Measurements from ENCODE around the gene TSPAN18. TPM values are rescaled to one million over a fixed set of nuclear protein-coding genes. Genes with fewer than 3 reads are reported as not detected.

Gene TSPAN18
- total RNA-seq, 1 experiment from 2014 or later, result 2.8 TPM

- H3K4me1 ChIP-seq (ENCODE audit: insufficient read depth, low read length, poor library complexity, severe bottlenecking), result no peaks in the 10 kb centered on the region
- POLR2A ChIA-PET (ENCODE audit: low non-redundant PET), result interaction anchor here (0.6 kb wide), 1 partner anchor 251 kb away, joined by 9 read pairs; no protein-coding TSS in a partner anchor
- H3K27me3 ChIP-seq (replicated peaks; ENCODE audit: insufficient read depth, low read depth, low read length, poor library complexity), result no peaks in the 10 kb centered on the region
Measured at GRCh38 chr11:44835296-44835695, 108.5 kb downstream of the TSPAN18 start.

GRCh38 chr11:44835938-44836337, 109.2 kb downstream of the TSPAN18 start:
- ChIA-PET CTCF (no interaction called here), POLR2A (ENCODE audit: low non-redundant PET) (no interaction called here)
- Histone ChIP-seq H3K4me3 (ENCODE audit: low read depth, low read length, poor library complexity, severe bottlenecking) (no peak overlapping the region), H3K4me1 (ENCODE audit: insufficient read depth, low read length, poor library complexity, severe bottlenecking) (no peaks in the 10 kb centered on the region), H3K27ac (ENCODE audit: low read depth, low read length, poor library complexity, severe bottlenecking) (no peak overlapping the region), H3K27me3 (replicated peaks; ENCODE audit: insufficient read depth, low read depth, low read length, poor library complexity) (no peaks in the 10 kb centered on the region), H3K9me3 (ENCODE audit: low read depth, low read length, poor library complexity, severe bottlenecking) (no peaks in the 10 kb centered on the region), H3K36me3 (ENCODE audit: insufficient read depth, low read length, poor library complexity, severe bottlenecking) (no peaks in the 10 kb centered on the region)
- DNase-seq (ENCODE audit: low spot score), result no peak
- intact Hi-C loops (cut with micrococcal nuclease; ENCODE audit: unreplicated experiment), result no loop called here
- no TSS peak for BruUV-seq (replicated peaks)
- TF ChIP-seq EZH2 (IDR thresholded peaks at IDR 0.05; ENCODE audit: borderline replicate concordance, low read depth, low read length, poor library complexity, severe bottlenecking) (no peak), CTCF (conservative IDR thresholded peaks at IDR 0.05; ENCODE audit: low read depth, low read length) (no peak)

More at GRCh38 chr11:44835296-44835695, 108.5 kb downstream of the TSPAN18 start:
- Histone ChIP-seq H3K27ac (ENCODE audit: low read depth, low read length, poor library complexity, severe bottlenecking) (no peak overlapping the region), H3K9me3 (ENCODE audit: low read depth, low read length, poor library complexity, severe bottlenecking) (no peaks in the 10 kb centered on the region), H3K36me3 (ENCODE audit: insufficient read depth, low read length, poor library complexity, severe bottlenecking) (no peaks in the 10 kb centered on the region), H3K4me3 (ENCODE audit: low read depth, low read length, poor library complexity, severe bottlenecking) (no peak overlapping the region)
- DNase-seq (ENCODE audit: low spot score), result no peak
- BruUV-seq (replicated peaks), result no TSS peak
- TF ChIP-seq CTCF (conservative IDR thresholded peaks at IDR 0.05; ENCODE audit: low read depth, low read length), result no peak
- TF ChIP-seq EZH2 (IDR thresholded peaks at IDR 0.05; ENCODE audit: borderline replicate concordance, low read depth, low read length, poor library complexity, severe bottlenecking), result no peak
- CTCF ChIA-PET, result no interaction called here
- intact Hi-C loops (cut with micrococcal nuclease; ENCODE audit: unreplicated experiment), result no loop called here

- H3K36me3 ChIP-seq (ENCODE audit: insufficient read depth, low read length, poor library complexity, severe bottlenecking), result no peaks in the 10 kb centered on the region
- ChIA-PET POLR2A (ENCODE audit: low non-redundant PET) (no interaction called here), CTCF (no interaction called here)
- DNase-seq (ENCODE audit: low spot score), result no peak
- BruUV-seq (replicated peaks), result no TSS peak
- H3K27ac ChIP-seq (ENCODE audit: low read depth, low read length, poor library complexity, severe bottlenecking), result no peak overlapping the region
- TF ChIP-seq EZH2 (IDR thresholded peaks at IDR 0.05; ENCODE audit: borderline replicate concordance, low read depth, low read length, poor library complexity, severe bottlenecking) (no peak), CTCF (conservative IDR thresholded peaks at IDR 0.05; ENCODE audit: low read depth, low read length) (no peak)
- no peaks in the 10 kb centered on the region for H3K4me1 ChIP-seq (ENCODE audit: insufficient read depth, low read length, poor library complexity, severe bottlenecking)
- no peak overlapping the region for H3K4me3 ChIP-seq (ENCODE audit: low read depth, low read length, poor library complexity, severe bottlenecking)
- H3K27me3 ChIP-seq (replicated peaks; ENCODE audit: insufficient read depth, low read depth, low read length, poor library complexity), result no peaks in the 10 kb centered on the region
- intact Hi-C loops (cut with micrococcal nuclease; ENCODE audit: unreplicated experiment), result no loop called here
- no peaks in the 10 kb centered on the region for H3K9me3 ChIP-seq (ENCODE audit: low read depth, low read length, poor library complexity, severe bottlenecking)
Measured at GRCh38 chr11:44837661-44838060, 110.9 kb downstream of the TSPAN18 start.

Data from A673 (cell line).